OCI-LY7 (cell line): Measurements from ENCODE around the gene TMEM196.

ENCODE experiments used
- CTCF ChIP-seq: fragments of 200-600 bp; sonication (generic); conservative IDR thresholded peaks from 2 replicates; pipeline ENCODE4 v1.5.1; 2014; ENCODE audit warnings: mild to moderate bottlenecking, antibody characterized with exemption, low read length, moderate library complexity, mixed read lengths
- EZH2phosphoT487 ChIP-seq: fragments of 200-600 bp; sonication (generic); IDR thresholded peaks from 2 replicates; pipeline ENCODE4 v1.6.1; 2018; ENCODE audit warnings: low read depth, borderline replicate concordance, mild to moderate bottlenecking, mixed run types, antibody characterized with exemption, low read length, moderate library complexity, mixed read lengths

- TF ChIP-seq CTCF, result no peak
- no peak for TF ChIP-seq EZH2phosphoT487
These were observed 57.9 kb downstream of the TMEM196 start for GRCh38 chr7:19715499-19715898.
